SK-N-SH (cell line): Measurements from ENCODE around the gene TAS2R50.

Source experiments
- JUND ChIP-seq: IDR thresholded peaks from 2 replicates; pipeline ENCODE4 v1.4.0; 2012
- RXRA ChIP-seq: IDR thresholded peaks from 2 replicates; pipeline ENCODE4 v1.4.0; 2012; ENCODE audit warnings: low read depth, mild to moderate bottlenecking, borderline replicate concordance
- TF ChIP-seq, protein P1 (sequence below): fragments of 200-600 bp; sonication (generic); IDR thresholded peaks from 2 replicates; pipeline ENCODE4 v1.6.1; 2017; ENCODE audit warnings: antibody characterized with exemption, mild to moderate bottlenecking, moderate library complexity
- TF ChIP-seq, protein P2 (sequence below): IDR thresholded peaks from 2 replicates; pipeline ENCODE4 v1.6.1; 2012; ENCODE audit warnings: mild to moderate bottlenecking, low read depth, low read length, moderate library complexity

DNA sequence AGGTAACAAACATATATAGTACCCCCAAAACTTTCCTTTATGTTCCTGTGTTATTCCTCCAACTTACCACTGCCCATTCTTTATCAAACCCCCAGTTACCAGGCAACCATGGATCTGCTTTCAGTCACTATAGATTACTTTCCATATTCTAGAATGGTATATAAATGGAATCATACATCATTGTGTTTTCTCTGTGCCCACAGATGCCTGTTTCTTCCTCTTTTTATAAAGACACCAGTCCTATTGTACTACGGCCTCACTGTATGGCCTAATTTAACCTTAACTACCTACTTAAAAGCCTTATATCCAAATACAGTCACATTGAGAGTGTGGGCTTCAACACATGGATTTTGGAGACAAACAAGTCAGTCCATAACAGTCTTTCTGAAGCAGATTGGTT lies 50.2 kb downstream of the TAS2R50 start:
- TF ChIP-seq, protein P1, sequence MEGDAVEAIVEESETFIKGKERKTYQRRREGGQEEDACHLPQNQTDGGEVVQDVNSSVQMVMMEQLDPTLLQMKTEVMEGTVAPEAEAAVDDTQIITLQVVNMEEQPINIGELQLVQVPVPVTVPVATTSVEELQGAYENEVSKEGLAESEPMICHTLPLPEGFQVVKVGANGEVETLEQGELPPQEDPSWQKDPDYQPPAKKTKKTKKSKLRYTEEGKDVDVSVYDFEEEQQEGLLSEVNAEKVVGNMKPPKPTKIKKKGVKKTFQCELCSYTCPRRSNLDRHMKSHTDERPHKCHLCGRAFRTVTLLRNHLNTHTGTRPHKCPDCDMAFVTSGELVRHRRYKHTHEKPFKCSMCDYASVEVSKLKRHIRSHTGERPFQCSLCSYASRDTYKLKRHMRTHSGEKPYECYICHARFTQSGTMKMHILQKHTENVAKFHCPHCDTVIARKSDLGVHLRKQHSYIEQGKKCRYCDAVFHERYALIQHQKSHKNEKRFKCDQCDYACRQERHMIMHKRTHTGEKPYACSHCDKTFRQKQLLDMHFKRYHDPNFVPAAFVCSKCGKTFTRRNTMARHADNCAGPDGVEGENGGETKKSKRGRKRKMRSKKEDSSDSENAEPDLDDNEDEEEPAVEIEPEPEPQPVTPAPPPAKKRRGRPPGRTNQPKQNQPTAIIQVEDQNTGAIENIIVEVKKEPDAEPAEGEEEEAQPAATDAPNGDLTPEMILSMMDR: no peak
- no peak for TF ChIP-seq RXRA
- TF ChIP-seq JUND: no peak
- TF ChIP-seq, protein P2, sequence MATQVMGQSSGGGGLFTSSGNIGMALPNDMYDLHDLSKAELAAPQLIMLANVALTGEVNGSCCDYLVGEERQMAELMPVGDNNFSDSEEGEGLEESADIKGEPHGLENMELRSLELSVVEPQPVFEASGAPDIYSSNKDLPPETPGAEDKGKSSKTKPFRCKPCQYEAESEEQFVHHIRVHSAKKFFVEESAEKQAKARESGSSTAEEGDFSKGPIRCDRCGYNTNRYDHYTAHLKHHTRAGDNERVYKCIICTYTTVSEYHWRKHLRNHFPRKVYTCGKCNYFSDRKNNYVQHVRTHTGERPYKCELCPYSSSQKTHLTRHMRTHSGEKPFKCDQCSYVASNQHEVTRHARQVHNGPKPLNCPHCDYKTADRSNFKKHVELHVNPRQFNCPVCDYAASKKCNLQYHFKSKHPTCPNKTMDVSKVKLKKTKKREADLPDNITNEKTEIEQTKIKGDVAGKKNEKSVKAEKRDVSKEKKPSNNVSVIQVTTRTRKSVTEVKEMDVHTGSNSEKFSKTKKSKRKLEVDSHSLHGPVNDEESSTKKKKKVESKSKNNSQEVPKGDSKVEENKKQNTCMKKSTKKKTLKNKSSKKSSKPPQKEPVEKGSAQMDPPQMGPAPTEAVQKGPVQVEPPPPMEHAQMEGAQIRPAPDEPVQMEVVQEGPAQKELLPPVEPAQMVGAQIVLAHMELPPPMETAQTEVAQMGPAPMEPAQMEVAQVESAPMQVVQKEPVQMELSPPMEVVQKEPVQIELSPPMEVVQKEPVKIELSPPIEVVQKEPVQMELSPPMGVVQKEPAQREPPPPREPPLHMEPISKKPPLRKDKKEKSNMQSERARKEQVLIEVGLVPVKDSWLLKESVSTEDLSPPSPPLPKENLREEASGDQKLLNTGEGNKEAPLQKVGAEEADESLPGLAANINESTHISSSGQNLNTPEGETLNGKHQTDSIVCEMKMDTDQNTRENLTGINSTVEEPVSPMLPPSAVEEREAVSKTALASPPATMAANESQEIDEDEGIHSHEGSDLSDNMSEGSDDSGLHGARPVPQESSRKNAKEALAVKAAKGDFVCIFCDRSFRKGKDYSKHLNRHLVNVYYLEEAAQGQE: no peak
